ENCODE data around the gene CKLF.
"Not testable (repeated sequence)": the region's sequence is repeated elsewhere in the genome, so short reads cannot be mapped to it uniquely, and the experiment has no call there.

Gene CKLF, protein sequence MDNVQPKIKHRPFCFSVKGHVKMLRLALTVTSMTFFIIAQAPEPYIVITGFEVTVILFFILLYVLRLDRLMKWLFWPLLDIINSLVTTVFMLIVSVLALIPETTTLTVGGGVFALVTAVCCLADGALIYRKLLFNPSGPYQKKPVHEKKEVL

GRCh38 chr16:66552286-66553177 lies at the start of gene CKLF:
CKLF (plus strand) TSS chr16:66552576; CDS start chr16:66552716, 140 bp downstream.
- peak; percentile 73 for DNase-seq (ENCODE audit: low read depth)

GRCh38 chr16:66503030-66503429 lies 49.3 kb upstream of the CKLF start:
- no peak for DNase-seq (ENCODE audit: low read depth)

GRCh38 chr16:66503612-66504011 lies 48.8 kb upstream of the CKLF start:
- no peak for DNase-seq (ENCODE audit: low read depth)

- no peak for DNase-seq (ENCODE audit: low read depth)
Measured at GRCh38 chr16:66507731-66508239, 44.6 kb upstream of the CKLF start.

GRCh38 chr16:66508248-66508913 lies 44.0 kb upstream of the CKLF start:
- peak; percentile 65 for DNase-seq (ENCODE audit: low read depth)

DNA sequence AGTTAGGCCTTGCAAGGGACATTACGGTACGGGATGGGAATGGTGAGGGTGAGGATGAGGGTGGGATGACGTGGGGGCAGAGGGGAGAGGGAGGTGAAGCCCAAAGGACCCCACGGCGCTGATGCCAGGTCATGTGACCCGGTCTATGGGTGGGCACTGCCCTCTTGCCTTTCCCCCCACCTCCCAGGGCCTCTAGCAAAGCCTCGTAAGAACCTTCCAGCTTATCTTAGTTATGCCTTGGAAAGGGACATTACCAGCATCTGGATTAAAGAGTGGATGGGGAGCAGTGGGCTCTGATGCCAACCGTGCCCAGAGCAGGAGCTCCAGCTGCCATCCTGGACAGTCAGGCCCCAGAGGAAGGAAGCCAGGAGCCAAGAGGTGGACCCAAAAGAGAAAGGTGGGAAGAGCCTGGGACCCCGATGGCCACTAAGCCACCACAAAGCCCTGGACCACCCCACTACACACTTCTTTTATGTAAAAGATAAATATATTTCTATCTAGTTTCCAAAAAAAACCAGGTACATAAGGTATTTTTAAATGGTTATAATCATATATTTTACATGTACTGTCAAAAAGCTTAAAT lies 43.4 kb upstream of the CKLF start:
- no peak for DNase-seq (ENCODE audit: low read depth)

- no peak for DNase-seq (ENCODE audit: low read depth)
Measured at GRCh38 chr16:66509576-66509975, 42.8 kb upstream of the CKLF start.

DNA sequence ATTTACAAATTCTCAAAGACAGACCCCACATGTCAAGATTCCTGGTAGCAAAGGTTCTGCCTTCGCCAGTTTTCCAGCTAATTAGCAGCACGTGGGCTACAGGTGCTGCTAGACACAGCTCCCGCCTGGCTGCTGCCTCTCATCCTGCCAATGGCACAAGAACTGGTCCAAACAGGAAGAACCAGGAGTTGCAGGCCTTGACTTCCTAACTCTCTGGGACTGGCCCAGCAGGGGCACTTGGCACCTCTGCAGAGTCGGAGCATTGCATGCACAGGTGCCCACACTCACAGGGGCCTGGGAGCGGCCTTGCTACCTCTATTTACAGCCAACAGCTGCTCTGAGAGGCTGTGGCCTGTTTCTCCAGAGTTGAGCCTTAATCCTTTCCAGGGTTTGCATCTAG lies 42.1 kb upstream of the CKLF start:
- DNase-seq (ENCODE audit: low read depth): no peak

DNA sequence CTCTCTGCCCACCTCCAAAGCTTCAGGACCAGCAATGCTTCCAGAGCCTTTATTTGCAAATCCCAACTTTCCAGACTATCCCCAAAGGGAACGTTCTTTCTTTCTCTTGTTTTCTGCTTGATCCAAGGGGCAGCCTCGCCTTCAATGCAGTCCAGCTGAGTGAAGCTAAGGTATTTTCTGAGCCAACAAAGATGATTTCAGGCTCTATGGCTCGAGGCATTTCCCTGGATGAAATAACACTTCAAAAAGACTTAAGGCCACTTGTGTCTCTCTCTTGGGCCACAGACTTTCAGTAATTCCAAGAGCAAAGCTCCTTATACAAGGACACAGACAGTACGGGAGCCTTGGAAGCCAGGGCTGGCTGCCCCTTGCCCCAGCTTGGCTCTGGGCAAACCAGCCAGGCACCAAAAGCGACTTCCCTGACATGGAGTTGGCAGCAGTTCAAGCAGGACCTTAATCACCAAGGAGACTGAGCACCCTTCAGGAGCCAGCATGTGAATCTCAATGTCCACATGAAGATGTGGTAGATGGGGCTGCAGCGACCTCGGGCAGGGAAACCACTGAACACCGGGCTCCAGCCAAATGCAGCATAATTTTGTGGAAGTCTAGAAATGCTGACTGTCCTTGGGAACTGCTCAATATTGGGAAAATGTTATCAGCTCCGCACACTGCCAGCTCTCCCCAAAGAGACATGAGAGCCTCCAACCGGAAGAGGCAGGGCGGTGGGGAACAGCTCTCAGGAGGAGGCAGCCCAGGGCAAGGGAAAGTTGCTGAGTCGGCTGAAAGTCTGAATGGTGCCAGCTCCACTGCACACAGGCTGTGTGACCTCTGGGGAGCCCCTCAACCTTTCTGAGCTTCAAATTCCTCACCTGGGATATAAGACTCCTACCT lies 41.4 kb upstream of the CKLF start:
- no peak for DNase-seq (ENCODE audit: low read depth)

GRCh38 chr16:66511602-66512271 lies 40.6 kb upstream of the CKLF start:
- peak; percentile 64 for DNase-seq (ENCODE audit: low read depth)

- DNase-seq (ENCODE audit: low read depth): no peak
Measured at GRCh38 chr16:66512272-66513110, 39.9 kb upstream of the CKLF start.

DNA sequence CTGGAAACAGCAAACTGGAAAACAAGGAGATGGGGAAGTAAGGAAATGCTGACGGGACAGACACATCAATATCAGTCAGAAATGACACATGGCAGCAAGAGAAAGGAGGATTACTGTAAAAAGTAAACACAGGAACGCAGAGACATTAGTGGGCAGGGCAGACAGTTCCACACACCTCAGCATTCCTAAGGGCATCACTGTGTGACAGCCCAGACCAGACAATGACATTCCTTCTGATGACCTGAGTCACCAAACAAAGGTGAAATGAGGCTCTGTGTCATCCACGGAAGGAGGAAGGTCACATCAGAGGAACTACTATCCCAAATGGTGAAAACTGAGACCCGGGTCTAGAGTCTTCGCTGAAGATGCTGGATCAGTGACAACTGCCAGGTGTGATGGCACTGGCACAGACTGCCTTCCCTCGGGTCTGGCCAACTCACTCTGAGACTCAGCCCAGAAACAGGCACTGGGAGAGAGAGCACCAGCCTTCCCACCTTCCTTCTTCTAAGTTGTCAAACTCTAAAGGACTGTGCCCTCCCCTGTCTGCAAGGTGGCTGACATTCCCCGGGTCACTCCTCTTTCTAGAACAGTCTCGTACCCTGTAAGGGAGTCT lies 39.2 kb upstream of the CKLF start:
- no peak for DNase-seq (ENCODE audit: low read depth)

DNA sequence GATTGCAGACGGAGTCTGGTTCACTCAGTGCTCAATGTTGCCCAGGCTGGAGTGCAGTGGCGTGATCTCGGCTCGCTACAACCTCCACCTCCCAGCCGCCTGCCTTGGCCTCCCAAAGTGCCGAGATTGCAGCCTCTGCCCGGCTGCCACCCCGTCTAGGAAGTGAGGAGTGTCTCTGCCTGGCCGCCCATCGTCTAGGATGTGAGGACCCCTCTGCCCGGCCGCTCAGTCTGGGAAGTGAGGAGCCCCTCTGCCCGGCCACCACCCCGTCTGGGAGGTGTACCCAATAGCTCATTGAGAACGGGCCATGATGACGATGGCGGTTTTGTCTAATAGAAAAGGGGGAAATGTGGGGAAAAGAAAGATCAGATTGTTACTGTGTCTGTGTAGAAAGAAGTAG lies 38.0 kb upstream of the CKLF start:
- DNase-seq (ENCODE audit: low read depth): not testable (repeated sequence)

DNA sequence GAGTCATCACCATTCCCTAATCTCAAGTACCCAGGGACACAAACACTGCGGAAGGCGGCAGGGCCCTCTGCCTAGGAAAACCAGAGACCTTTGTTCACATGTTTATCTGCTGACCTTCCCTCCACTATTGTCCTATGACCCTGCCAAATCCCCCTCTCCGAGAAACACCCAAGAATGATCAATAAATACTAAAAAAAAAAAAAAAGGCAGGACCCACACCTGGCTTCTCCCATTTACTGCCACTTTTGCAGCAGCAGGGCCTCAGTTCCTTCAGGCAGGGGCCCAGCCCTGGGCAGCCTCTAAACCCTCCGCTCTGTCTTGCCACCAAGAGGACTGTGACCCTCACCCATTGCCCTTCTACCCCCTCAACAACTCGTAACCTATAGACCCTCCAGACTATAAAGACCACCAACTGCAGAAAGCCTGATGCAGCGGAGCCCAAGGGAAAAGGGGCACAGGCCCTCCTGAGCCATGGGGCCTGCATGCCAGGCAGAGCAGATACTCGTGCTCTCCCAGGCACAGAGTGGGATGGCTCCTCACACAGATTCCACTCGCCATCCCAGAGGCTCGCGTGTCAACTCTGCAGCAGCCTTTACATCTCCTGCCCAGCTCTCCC lies 37.3 kb upstream of the CKLF start:
- not testable (repeated sequence) for DNase-seq (ENCODE audit: low read depth)

DNA sequence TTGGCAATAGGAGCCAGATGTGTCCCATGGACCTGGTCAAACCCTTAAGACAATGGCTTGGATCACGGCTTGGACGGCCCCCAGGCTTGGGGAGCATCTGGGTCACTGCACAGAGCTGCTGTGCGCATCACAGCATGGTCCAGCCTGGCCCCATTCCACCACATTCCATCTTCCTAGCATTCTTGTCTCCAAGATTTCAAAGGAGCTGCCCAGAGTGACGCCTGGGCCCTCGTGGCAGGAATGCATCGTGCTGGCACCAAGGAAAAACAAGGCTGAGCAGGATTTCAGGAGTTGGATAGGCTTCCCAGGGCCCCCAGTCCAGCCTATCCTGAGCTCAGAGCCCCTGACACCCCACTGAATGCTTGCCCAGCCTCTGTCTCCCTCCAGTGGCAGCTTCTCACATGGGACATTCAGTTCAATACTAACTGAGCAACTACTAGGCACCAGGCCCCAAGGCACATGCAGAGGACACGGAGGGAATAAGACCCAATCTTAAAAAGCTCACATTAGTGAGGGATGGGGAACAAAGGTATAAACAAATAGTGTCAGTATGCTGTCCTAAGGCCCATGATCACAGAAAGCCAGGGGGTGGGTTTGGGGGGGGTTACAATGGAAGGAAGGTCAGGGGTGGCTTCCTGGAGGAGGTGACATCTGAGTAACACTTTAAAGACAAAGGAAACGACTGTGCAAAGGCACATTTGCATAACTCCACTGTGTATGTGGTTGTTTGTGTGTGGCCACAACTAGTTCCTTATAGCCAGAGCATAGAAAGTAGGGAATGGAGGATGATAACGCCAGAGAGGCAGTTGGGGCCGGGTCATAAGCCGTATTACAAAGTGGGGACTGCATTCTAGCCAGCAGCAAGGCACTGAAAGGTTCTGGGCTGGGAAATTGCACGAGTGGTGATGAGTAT lies 36.5 kb upstream of the CKLF start:
- DNase-seq (ENCODE audit: low read depth): no peak

DNA sequence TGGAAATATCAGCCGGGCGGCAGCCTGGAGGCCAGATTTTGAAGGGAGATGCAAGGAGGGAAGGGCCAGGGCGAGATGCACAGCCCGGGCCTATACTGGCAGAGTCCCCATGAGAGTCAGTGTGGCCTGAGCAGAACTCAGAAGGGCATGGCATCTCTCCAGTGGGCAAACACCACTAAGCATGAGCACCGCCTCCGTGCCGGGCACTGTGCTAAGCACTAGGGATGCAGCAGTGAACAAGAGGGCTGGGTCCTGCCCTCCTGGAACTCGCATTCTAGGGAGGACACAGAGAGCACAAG lies 35.9 kb upstream of the CKLF start:
- no peak for DNase-seq (ENCODE audit: low read depth)

DNA sequence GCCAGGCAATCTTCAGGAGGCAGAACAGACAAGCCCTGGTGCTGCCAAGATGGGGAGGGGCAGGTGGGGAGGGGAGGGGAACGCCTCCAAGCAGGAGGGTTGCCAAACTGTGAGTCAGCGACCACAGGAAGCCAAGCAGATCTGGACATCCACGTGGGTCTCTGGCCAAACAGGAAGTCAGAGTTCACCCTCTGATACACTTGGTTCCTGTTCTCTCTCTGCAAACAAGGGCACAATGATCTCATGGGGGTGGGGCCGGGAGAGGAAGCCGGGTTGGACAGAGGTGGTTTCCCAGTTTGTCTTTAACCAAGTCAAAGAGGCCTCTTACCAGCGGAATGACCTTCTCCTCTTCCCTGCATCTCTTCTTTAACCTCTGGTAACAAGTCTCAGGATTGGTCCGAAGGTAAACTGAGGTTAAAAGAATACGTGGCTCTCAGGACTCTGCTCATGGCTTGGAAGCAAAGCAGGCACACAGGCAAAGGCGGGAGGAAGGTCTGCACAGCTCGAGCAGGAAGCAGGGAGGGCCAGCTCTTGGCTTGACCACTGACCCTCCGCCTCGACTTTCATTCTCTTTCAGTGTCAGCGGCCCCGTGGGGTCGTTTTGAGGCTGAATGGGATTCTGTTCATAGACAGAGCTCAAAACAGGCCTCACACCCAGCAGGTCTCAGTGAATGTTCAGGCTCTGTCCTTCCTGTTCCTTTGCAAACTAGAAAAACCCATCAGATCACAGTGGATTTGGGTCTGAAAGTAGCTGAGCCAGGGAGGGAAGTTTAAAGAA lies 35.4 kb upstream of the CKLF start:
- DNase-seq (ENCODE audit: low read depth): peak; percentile 96

Measured in stromal cell of bone marrow (primary cell).